Measurements from ENCODE around the gene ZNF598.

DNA sequence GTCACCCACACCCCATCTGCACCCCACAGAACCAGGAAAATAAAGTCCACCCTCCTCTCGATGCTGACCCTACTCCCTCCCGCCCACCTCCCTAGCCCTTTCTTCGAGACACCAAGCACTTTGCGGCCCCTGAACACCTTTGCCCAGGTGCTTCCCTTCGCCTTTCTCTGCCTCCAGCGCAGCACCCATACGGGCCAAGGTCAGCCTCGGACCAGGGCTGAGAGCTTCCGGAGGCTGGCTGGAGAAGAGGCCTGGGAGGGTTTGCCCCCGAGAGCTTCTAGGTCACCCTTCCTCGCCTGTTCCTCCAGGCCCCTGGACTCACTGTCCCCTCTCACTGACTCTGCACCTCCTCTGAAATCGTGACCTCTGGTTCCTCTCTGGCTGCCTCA lies 14.4 kb upstream of the ZNF598 start:
- TF ChIP-seq, protein P1, sequence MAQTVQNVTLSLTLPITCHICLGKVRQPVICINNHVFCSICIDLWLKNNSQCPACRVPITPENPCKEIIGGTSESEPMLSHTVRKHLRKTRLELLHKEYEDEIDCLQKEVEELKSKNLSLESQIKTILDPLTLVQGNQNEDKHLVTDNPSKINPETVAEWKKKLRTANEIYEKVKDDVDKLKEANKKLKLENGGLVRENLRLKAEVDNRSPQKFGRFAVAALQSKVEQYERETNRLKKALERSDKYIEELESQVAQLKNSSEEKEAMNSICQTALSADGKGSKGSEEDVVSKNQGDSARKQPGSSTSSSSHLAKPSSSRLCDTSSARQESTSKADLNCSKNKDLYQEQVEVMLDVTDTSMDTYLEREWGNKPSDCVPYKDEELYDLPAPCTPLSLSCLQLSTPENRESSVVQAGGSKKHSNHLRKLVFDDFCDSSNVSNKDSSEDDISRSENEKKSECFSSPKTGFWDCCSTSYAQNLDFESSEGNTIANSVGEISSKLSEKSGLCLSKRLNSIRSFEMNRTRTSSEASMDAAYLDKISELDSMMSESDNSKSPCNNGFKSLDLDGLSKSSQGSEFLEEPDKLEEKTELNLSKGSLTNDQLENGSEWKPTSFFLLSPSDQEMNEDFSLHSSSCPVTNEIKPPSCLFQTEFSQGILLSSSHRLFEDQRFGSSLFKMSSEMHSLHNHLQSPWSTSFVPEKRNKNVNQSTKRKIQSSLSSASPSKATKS (CRISPR knock-in tag; IDR thresholded peaks at IDR 0.05), result no peak
- TF ChIP-seq MXD4 (CRISPR knock-in tag; IDR thresholded peaks at IDR 0.05) (no peak), ZNF441 (CRISPR knock-in tag; IDR thresholded peaks at IDR 0.05; ENCODE audit: borderline replicate concordance) (no peak), YY1 (IDR thresholded peaks at IDR 0.05; ENCODE audit: insufficient read depth, insufficient replicate concordance, low read depth, low read length) (no peak)

Measured in HepG2 (cell line).